HG03064 (cell line): ENCODE results near the gene MAD1L1.

ENCODE experiments used
- ATAC-seq: cut with Tn5 transposase; IDR thresholded peaks from one replicate; pipeline ENCODE4 v1.9.1; 2021; ENCODE audit warnings: low read depth; ENCODE audit not compliant: unreplicated experiment

The MAD1L1 gene

DNA sequence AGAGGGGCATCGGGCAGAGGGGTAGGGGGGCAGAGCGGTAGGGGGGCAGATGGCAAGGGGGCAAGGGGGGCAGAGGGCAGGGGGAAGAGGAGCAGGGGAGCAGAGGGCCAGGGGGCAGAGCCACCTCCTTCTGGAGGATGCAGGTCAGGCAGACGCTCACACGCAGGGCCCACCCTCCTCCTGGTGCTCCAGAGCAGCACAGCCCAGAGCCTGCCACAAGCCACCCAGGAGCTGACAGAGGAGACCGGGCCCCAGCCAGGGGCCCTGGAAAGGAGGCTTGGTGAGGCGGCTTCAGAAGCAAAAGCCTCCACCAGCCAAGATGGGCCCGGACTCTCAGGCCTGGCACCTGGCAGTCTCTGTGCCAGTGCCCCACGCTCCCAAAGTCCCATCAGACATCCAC lies 13.1 kb downstream of the MAD1L1 start:
- no peak for ATAC-seq

DNA sequence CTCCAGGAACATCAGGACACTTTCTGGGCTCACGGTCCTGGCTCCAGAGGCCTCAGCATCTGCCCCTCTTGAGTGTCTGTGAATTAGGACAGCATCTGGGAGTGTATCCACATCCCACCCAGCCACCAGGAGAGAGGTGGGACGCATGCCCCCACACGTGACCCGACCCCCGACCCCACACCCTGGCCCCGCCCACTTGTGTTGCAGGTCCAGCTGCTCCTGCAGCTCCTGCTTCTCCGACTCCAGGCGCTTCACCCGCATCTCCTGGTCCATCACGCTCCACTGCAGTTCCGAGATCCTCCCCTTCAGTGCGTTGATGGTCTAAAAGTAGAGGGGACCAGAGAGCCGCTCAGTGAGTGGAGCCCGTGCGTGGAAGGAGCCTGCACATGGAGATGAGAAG lies 13.6 kb downstream of the MAD1L1 start:
- no peak for ATAC-seq

DNA sequence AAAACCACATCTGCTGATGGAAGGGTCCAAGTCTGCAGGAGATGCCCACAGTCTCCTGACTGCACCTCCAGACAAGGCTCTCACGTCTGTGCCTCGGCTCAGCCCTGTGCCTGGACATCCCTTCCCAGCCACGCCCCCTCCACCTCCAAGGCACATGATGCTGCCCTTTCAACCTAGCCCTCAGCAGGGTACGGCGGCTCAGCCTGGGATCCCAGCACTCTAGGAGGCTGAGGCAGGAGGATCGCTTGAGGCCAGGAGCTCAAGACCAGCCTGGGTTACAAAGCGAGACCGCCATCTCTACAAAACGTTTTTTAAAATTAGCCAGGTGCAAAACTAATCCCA lies 14.3 kb downstream of the MAD1L1 start:
- ATAC-seq = no peak

DNA sequence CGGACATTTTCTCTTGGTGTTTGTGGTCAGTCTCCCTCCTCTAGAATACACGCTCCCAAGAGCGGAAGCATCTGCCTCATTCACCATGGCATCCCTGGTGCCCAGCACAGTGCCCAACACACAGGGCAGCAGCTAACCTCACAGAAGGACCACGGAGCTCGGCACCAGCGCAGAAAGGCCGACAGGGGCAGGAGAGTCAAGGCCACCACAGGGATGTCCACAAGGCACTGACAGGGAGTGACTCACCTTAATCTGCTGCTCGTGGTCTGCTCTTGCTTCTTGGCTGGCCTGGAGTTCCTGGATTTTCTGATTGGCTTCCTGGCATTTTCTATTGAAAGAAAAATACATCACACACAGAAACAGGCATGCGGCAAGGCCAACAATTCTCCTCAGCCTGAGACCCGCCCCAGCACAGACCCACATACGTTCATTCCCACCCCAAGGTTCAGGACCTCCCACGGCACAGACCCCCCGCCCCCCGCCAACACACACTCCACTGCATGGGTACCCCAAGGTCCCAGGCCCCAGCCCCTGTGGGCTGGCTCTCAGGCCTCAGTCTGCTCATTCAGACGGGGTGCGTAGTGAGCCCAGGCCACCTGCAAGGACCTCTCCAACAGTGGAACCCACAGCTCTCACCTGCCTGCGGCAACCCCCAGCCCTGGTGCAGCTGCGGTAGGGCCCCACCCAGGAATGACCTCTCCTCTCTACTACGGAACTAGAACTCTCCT lies 14.9 kb downstream of the MAD1L1 start:
- ATAC-seq = no peak

DNA sequence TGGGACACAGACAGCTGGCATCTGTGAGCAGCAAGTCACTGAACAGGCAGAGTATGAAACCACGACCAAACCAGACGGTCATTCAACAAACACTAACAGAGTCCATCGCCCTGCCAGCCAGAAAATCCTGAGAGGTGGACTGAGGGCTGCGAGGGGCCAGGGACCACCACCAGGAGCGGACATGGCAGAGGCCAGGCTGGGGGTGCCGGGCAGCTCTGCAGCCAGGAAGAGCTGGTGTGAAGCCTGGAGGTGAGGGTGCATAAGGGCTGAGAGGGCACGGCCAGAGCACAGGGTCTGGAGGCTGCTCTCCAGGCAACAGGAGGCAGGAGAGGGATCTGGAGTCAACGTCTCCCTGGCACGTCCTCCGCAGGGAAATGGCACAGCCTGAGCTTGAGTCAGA lies 15.5 kb downstream of the MAD1L1 start:
- ATAC-seq = no peak

DNA sequence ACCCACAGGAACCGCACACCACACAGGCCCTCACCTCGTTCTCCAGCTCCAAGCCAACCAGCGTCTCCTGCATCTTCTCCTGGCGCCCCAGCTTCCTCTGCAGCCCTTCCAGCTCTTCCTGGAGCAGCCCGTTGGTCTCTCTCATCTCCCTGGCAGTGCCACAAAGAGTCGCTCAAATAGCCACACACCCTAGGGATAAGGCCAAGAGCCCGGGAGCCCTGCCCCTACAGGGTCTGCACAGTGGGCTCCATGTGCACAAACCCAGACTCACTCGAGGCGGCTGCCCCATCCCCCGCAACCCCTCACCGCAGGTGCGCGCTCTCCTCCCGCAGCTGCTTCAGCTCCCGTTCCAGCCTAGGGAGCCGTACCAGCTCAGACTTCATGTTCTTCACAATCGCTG lies 16.9 kb downstream of the MAD1L1 start:
- ATAC-seq = no peak

DNA sequence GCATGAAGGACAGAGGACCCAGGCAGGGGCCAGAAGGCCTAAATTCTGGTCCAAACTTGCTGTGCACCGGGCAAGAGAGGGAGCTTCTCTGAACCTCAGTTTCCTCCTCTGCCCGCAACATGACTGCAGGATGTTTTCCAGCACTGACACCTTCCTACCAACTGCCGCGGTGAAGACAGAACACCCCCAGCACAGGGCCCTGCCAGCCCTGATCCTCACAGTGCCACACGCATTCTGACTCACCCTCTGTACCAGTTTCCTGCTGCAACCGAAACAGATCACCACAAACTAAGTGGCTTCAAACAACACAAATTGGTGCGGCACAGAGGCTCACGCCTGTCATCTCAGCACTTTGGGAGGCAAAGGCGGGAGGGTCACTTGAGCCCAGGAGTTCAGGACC lies 18.1 kb downstream of the MAD1L1 start:
- ATAC-seq = no peak

DNA sequence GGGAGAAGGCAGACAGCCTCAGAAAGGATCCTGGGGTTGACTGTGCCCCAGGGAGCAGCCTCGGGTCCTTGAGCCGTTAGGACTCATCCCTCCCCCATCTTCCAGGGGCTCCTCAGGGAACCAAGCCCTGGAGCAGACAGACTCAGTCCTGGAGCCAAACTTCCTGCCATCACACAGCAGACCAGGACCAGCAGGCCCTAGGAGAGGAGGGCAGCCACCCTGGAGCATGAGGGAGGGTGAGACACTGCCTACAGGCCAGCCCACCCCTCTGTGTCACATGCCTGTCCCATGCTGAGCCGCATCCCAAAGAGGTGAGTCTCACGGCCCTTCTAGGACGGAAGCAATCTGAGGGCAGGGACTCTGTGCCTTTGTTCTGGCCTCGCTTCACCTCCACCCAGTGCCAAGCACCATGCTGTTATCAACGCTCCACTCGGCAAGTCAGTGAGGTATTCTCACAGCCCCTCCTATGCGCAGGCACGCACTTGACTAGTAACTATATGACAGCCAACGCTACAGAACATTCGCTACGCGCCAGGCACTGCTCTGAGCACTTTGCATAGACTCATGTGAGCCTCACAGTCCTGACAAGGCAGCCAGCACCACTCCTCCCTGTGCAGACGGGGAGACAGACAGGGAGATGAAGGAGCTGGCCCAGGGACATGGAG lies 19.1 kb downstream of the MAD1L1 start:
- ATAC-seq = no peak

DNA sequence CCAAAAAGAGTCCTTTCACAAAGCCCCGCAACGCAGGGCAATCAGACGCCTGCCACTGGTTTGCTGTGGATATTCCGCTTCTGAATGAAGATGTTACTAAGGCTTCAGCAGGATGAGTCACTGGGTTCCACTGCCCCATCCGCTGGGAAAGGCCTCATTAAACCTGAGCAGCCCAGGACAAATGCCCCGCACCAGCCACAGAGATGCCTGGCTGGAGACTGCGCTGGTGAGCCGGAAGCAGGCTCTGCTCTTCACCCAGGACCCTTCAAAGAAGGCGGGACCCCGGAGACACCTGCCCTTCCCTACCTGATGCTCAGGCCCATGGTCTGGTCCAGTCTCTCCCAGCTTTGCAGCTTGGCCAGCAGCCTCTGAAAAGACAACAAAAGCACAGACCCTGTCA lies 19.8 kb downstream of the MAD1L1 start:
- no peak for ATAC-seq

DNA sequence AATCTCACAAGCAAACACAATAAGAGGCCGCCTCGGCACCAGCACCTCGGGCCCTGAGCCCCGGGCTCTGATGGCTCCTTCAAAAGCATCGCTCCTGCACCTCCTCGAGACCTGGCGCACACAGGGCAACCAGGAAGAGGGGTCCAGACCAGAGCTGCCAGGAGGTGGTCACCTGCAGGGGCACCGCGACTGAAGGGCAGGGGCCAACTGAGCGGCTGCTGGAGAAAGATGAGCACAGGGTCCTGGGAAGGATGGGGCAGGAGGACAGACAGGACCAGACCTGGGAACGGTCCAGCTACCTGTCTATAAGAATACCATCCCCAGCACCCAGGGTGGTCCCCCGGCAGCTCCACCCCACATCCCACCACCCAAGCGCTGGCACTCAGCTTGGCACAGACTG lies 20.8 kb downstream of the MAD1L1 start:
- ATAC-seq = no peak

DNA sequence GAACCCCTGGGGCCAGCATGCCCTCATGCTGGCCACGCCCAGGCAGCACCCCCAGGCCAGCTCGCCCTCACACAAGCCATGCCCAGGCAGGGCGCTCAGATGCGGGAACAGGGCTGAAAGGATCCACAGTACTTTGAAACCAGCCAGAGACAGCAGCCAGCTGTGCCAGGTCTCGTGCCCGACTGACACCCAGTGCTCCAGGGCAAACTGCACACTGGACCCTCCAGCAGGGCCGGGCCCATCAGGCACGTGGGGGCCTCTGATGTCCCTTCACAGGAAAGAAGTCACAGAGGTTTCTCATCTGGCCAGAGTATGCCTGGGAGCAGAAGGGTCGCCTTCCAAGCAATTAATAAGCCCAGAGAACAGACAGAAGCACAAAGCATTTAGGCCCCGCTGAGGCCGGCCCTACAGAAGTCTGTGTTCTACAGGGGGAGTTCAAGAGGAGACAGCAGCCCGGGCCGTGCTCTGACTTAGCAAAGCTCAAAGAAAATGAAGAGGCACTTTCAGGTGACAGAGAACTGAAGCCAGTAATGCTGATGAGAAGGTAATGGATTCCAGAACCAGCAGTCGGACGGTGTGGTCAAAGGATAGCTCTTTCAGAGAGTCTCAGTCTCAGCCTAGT lies 21.4 kb downstream of the MAD1L1 start:
- ATAC-seq = no peak

DNA sequence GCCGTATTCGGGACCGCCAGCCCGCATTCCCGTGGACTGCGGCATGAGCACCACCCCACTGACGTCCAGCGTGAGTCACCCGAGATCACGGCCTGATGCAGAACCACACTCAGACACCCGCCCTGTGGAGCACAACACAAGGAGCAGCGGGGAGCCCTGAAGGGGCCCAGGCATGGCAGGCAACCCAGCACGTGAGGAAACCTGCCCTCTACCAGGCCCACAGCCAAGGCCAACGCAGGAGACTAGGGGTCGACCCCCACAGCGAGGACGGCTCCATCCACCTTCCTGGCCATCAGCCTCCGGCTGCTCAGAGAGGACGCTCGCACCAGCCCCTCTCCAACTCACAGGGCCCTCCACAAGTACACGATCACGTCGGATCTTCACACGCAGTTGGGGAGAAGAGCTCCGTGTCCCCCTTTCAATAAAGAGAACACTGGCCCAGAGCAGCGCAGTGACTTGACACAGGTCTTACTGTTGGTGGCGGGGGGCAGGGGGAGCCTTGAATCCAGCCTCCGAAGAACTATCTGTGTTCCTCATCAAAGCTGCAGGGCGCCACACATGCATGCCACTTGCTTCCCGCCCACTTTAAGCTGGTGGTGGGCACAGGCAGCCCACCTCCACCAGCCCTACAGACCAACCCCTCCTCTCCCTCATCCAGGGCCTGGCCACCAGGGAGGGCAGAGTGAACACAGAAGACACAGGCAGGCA lies 22.0 kb downstream of the MAD1L1 start:
- no peak for ATAC-seq

DNA sequence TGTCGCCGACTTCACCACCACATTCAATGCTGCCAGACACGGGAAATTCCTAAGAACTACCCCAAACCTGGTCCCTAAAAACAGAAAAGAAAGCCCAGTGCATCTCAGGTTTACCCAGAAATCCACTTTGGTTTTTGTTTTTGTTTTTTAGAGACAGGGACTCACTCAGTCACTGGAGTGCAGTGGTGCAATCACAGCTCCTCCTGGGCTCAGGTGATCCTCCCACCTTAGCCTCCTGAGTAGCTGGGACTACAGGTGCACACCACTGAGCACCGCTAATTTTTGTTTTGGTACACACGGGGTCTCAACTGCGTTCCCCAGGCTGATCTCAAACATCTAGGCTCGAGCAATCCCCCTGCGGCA lies 22.8 kb downstream of the MAD1L1 start:
- ATAC-seq = no peak

DNA sequence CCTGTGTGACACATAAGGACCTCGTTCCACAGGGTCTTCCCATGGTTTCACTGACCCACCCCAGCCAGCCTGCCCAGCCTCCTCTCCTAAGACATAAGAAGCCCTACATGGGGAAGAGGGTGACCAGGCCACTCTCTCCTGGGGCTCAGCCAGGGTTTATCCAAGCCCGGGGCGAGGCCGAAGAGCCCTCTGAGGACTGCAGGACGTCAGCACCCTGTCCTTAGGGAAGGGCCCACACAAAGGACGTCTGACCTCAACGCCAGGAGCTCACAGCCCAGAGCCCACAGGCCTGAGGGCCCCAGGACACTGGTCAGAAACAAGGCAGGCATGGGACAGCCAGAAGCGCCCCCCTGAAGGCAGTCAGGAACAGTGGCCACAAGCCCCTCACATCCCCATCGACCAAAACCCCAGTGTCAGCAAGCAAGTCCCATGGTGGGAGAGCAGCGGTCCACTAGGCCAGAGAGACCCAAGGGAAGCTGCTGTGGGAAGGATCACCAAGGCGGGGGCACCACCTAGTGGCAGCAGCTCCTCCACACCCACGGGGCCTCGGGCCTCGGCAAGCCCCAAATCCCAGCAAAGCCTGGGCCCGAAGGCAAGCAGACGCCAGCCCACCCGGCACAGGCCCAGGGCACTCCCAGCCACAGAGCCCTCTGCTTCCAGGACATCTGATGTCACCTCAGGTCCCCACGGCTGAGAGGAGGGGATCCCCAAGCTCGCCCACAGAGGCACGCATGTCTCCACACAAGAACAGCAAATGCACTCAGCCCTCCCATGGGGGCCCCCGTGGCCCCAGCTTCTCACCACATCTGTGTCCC lies 23.4 kb downstream of the MAD1L1 start:
- ATAC-seq = no peak

DNA sequence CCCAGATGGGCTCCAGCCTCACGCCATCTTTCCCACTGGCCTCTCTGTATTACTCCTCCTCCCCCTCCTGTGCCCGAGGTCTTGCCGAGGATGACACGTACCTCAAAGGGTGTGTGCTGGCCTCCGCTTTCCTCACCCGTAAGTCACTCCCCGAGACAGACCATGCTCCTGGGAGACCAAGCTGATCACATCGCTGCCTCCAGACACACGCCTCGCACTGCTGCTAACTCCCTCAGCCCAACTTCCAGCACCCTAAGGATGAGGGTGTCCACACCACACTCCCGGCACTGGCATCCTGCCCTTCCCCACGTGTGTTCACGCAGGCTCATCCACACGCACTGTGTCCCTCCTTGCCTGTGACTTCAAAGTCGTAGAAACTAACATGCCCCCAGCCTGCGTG lies 24.0 kb downstream of the MAD1L1 start:
- ATAC-seq = no peak

DNA sequence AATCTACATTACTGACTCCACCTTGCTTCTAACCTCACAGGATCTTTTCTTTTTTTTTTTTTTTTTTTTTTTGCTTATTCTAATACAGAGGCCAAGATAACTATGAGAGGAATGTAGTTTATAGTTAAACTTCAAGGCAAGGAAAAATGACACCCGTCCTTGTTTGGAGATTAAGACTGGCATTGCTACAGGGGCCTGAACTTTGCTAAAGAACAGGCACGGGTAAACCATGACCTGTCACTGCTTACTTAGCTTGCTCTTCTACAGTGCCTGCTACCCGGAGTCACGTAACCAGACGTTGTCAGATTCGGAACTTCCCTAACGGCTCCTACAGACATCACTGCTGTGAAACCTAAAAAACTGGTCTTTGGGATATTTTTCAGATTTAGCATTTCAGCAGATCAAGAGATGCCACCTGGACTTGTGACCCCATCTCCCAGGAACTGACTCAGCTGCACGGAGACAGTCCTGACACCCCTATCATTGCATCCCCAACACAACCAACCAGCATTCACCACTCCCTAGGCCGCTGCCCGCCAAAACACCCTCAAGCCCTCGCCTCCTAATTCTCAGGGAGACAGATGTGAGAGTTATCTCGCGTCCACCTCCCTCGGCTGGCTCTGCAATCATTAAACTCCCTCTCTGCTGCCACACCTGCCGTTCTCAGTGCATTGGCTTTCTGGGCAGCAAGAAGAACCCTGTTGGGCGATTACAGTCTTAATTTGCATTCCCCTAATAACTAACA lies 27.5 kb downstream of the MAD1L1 start:
- no peak for ATAC-seq

DNA sequence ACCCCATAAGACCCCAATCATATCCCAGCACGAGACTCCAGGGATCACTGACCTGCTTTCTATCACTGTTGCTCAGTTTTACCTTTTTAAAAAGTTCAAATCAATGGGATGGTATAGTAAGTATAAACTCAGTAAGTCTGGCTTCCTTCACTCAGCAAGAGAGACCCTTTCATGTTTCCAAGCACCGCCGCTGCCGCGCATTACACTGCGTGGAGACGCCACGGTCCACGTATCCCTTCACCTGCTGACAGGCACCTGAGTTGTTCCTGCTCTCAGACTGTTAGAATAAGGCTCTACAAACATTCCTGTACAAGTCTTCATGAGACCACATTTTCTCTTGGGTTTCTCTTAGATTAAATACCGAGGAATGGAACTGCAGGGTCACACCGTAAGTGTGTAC lies 28.3 kb downstream of the MAD1L1 start:
- no peak for ATAC-seq

DNA sequence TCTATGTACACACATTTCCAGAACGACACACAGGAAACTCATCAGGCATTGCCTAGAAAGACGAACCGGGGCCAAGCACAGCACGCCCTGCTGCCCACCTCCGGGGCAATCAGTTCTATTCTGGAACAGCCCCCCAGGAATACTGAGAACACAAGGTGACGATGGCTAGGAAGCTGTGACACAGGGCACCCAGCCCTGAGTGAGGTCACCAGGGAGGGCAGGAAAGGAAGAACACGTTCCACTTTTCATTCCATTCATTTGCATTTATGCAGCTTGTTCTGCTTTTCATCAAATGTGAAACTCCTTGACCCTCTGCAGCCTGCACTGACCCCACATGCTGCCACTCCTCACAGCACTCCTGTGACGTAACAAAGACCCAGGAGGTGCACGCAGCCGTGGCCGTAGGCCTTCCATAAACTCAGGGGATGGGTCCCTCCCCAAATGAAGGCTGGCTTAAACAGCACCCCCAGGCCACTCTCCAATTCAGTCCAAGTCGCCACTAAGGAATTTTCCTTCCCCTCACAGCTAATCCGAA lies 28.9 kb downstream of the MAD1L1 start:
- no peak for ATAC-seq

DNA sequence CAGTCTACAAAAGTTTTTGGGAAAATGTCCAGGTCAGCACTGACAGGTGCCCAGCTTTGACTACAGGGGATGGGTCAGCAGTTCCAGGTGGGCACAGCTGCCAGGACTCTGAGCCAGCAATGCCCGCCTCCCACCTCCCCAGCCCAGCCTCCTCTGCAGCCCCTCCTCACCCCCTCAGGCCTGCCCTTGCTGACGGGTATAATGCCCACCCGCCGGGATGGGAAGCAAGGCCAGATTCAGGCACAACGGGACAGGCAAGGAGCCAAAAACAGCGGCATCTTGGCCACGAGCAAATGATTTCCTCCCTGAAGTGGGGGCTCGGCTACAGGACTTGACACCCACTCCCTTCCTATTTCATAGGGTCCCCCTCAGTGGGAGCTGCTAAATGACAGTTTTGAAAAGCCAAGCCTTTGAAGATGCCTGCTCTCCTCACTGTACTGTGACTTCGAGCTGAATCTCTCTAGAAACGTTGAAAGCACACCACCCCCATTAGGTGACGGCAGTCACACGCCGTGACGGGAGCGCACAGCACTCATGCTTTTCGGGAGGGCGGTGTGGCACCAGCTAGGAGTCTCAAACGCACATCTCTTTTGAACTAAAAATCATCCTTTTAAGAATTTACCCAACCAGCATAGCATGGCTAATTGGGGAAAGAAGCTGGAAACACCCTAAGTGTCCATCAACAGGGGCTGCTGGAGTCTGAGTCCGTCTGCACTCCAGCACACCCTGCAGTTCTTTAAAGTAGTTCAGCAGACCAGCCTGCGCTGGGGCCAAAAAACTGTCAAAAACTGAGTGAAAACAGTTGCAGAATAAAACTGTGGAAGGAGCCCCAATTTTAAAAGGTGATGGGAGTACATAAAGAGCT lies 29.6 kb downstream of the MAD1L1 start:
- ATAC-seq = no peak
